ENCODE data around the gene LIPG. TPM values are rescaled to one million over a fixed set of nuclear protein-coding genes. Genes with fewer than 3 reads are reported as not detected.

Gene LIPG
- total and polyA plus RNA-seq, 2 experiments from 2014 or later, result 43.4 to 85.2 TPM

DNA sequence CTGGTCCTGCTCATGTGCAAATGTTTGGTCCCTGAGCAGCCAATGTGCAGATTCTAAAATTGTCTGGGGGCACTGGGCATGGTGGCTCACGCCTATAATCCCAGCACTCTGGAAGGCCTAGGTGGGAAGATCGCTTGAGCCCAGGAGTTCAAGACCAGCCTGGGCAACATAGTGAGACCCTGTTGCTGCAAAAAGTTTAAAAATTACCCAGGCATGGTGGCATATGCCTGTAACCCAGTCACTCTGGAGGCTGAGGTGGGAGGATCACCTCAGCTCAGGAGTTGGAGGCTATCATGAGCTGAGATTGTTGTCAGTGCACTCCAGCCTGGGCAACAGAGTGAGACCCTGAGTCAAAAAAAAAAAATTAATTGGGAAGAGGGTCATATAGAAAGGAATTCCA is 5.1 kb downstream of the LIPG start:
- Histone ChIP-seq H2AFZ (no peak overlapping the region), H3K9me3 (ENCODE audit: low read depth) (no peaks in the 10 kb centered on the region), H3K4me1 (ENCODE audit: insufficient read depth) (peaks cover 22% of the 10 kb centered on the region), H3K4me3 (no peak overlapping the region), H3K79me2 (peaks cover 52% of the 10 kb centered on the region), H3K27ac (no peak overlapping the region), H3K4me2 (no peak overlapping the region), H3K36me3 (replicated peaks; ENCODE audit: insufficient read depth, low read depth) (peaks cover 3% of the 10 kb centered on the region), H4K20me1 (ENCODE audit: insufficient read depth, poor library complexity, severe bottlenecking) (peaks cover 22% of the 10 kb centered on the region), H3K9me2 (replicated peaks; ENCODE audit: insufficient read depth) (no peaks in the 10 kb centered on the region), H3K27me3 (no peaks in the 10 kb centered on the region)
- DNase-seq (ENCODE audit: low spot score), result no peak
- WGBS (ENCODE audit: low lambda C conversion rate, missing lambda C conversion rate), result 72% methylated on average over 2 of the region's 2 CpGs
- no peak for TF ChIP-seq CTCF (IDR thresholded peaks at IDR 0.05; ENCODE audit: poor library complexity)

DNA sequence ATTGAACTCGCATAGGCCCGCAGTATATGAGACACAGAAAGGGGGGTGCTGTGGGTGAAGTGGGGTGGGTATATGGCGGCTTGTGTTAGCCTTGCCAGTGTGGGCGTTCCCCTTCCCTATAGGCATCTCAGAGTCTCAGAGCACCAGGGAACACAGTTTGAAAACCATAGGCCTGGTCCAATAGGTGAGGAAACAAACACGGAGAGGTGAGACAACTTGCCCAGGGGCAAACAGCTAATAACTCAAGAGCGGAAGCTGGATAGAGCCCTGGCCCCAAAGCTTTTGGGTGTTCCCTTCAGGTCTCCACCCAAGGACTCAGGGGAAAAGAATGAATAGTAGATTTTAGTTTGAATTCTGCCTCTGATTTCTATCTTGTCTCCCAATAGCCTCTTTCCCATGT is 7.9 kb downstream of the LIPG start:
- Histone ChIP-seq H3K4me2 (no peak overlapping the region), H3K4me1 (ENCODE audit: insufficient read depth) (peaks cover 12% of the 10 kb centered on the region), H2AFZ (no peak overlapping the region), H3K36me3 (replicated peaks; ENCODE audit: insufficient read depth, low read depth) (peaks cover 3% of the 10 kb centered on the region), H4K20me1 (ENCODE audit: insufficient read depth, poor library complexity, severe bottlenecking) (peaks cover 3% of the 10 kb centered on the region), H3K27ac (no peak overlapping the region), H3K9me3 (ENCODE audit: low read depth) (no peaks in the 10 kb centered on the region), H3K79me2 (peaks cover 25% of the 10 kb centered on the region), H3K9me2 (replicated peaks; ENCODE audit: insufficient read depth) (no peaks in the 10 kb centered on the region), H3K4me3 (no peak overlapping the region), H3K27me3 (no peaks in the 10 kb centered on the region)
- 79% methylated on average over 6 of the region's 6 CpGs for WGBS (ENCODE audit: low lambda C conversion rate, missing lambda C conversion rate)
- TF ChIP-seq EZH2 (IDR thresholded peaks at IDR 0.05; ENCODE audit: borderline replicate concordance) (no peak), CTCF (IDR thresholded peaks at IDR 0.05; ENCODE audit: poor library complexity) (no peak), EZH2phosphoT487 (IDR thresholded peaks at IDR 0.05; ENCODE audit: low read depth, severe bottlenecking, unreplicated experiment) (no peak)
- DNase-seq (ENCODE audit: low spot score), result no peak

GRCh38 chr18:49570836-49571235 is 9.0 kb downstream of the LIPG start:
- no peak overlapping the region for H3K4me2 ChIP-seq
- no peak for DNase-seq (ENCODE audit: low spot score)
- no peaks in the 10 kb centered on the region for H3K27me3 ChIP-seq
- H4K20me1 ChIP-seq (ENCODE audit: insufficient read depth, poor library complexity, severe bottlenecking), result no peaks in the 10 kb centered on the region
- 75% methylated on average over 5 of the region's 5 CpGs for WGBS (ENCODE audit: low lambda C conversion rate, missing lambda C conversion rate)
- no peak for TF ChIP-seq EZH2phosphoT487 (IDR thresholded peaks at IDR 0.05; ENCODE audit: low read depth, severe bottlenecking, unreplicated experiment)
- no peak for TF ChIP-seq EZH2 (IDR thresholded peaks at IDR 0.05; ENCODE audit: borderline replicate concordance)
- TF ChIP-seq CTCF (IDR thresholded peaks at IDR 0.05; ENCODE audit: poor library complexity), result no peak
- H3K79me2 ChIP-seq, result peaks cover 14% of the 10 kb centered on the region
- H2AFZ ChIP-seq, result no peak overlapping the region
- H3K9me2 ChIP-seq (replicated peaks; ENCODE audit: insufficient read depth), result no peaks in the 10 kb centered on the region
- no peak overlapping the region for H3K4me3 ChIP-seq
- H3K4me1 ChIP-seq (ENCODE audit: insufficient read depth), result peaks cover 7% of the 10 kb centered on the region
- H3K27ac ChIP-seq, result no peak overlapping the region
- H3K9me3 ChIP-seq (ENCODE audit: low read depth), result no peaks in the 10 kb centered on the region
- peaks cover 3% of the 10 kb centered on the region for H3K36me3 ChIP-seq (replicated peaks; ENCODE audit: insufficient read depth, low read depth)
